K562 (cell line): ENCODE results near the gene RTBDN. TPM values are rescaled to one million over a fixed set of nuclear protein-coding genes. Genes with fewer than 3 reads are reported as not detected.

Experiments
- BRD4 ChIP-seq: fragments of 200-600 bp; sonication (generic); IDR thresholded peaks from 2 replicates; pipeline ENCODE4 v1.6.1; 2017; ENCODE audit warnings: inconsistent platforms
- ETV6 ChIP-seq, 3 experiments: fragments of 150-350 bp in 1 of 3; sonication (generic) in 1 of 3; formaldehyde crosslinking in 1 of 3; IDR thresholded peaks; 2 replicates each; pipeline versions ENCODE4 v1.6.1 to v1.8.0; 2014 to 2022; ENCODE audit warnings: borderline replicate concordance in 2 of 3, low read depth in 2 of 3, antibody characterized with exemption in 1 of 3, low read length in 1 of 3, mild to moderate bottlenecking in 1 of 3, missing genetic modification reagents in 1 of 3
- HES1 ChIP-seq: fragments of 450-650 bp; IDR thresholded peaks from 2 replicates; pipeline ENCODE4 v1.6.1; 2016; ENCODE audit warnings: low read depth, mild to moderate bottlenecking, moderate library complexity
- IRF1 ChIP-seq: sonication (generic); formaldehyde crosslinking; IDR thresholded peaks from 2 replicates; pipeline ENCODE4 v1.8.0; 2022; ENCODE audit warnings: missing genetic modification reagents, mild to moderate bottlenecking, borderline replicate concordance
- MXI1 ChIP-seq: IDR thresholded peaks from 2 replicates; pipeline ENCODE4 v1.6.1; 2011; ENCODE audit warnings: low read depth, mild to moderate bottlenecking, improper control_type of control experiment, low read length
- PRDM10 ChIP-seq: fragments of 450-650 bp; IDR thresholded peaks from 2 replicates; pipeline ENCODE4 v1.6.1; 2018; ENCODE audit not compliant: partially characterized antibody
- ZBTB40 ChIP-seq, 2 experiments: fragments of 450-650 bp in 1 of 2; sonication (generic) in 1 of 2; formaldehyde crosslinking in 1 of 2; IDR thresholded peaks; 2 replicates each; pipeline versions ENCODE4 v1.7.1 to v1.9.0; 2016 to 2022; ENCODE audit warnings: inconsistent platforms in 1 of 2, mild to moderate bottlenecking in 1 of 2, missing genetic modification reagents in 1 of 2
- ZNF121 ChIP-seq: sonication (generic); formaldehyde crosslinking; conservative IDR thresholded peaks from 2 replicates; pipeline ENCODE4 v1.8.0; 2022; ENCODE audit warnings: missing genetic modification reagents
- ZNF224 ChIP-seq: sonication (generic); formaldehyde crosslinking; IDR thresholded peaks from 2 replicates; pipeline ENCODE4 v1.8.0; 2022; ENCODE audit warnings: mild to moderate bottlenecking, missing genetic modification reagents
- ZNF24 ChIP-seq: fragments of 450-650 bp; IDR thresholded peaks from 2 replicates; pipeline ENCODE4 v1.6.1; 2016
- ZNF583 ChIP-seq: fragments of 250-450 bp; sonication (Bioruptor Pico); IDR thresholded peaks from 2 replicates; pipeline ENCODE4 v1.4.0; 2020
- ZSCAN32 ChIP-seq: fragments of 450-650 bp; formaldehyde crosslinking; IDR thresholded peaks from 2 replicates; pipeline ENCODE4 v1.4.0; 2020; ENCODE audit warnings: mild to moderate bottlenecking, moderate library complexity
- polyA plus RNA-seq, 8 experiments: library from polyadenylated mRNA; depleted of rRNA in 4 of 8; stranded (reverse) in 5 of 8; unstranded in 3 of 8; fragments of >200 nt; fragmentation: Nextera tagmentation in 2 of 8; fragmentation: Illumina TruSeq in 1 of 8; extraction: Ambion mirVana in 2 of 8; extraction: Trizol in 1 of 8; gene quantifications; 2 replicates each; pipeline versions ENCODE4 v1.2.1 to v1.2.3, GENCODE V29; 2011 to 2014; ENCODE audit warnings: inconsistent platforms in 1 of 8, missing spikeins in 1 of 8
- total RNA-seq, 7 experiments: library from RNA; depleted of rRNA in 6 of 7; stranded (reverse); fragments of >200 nt in 6 of 7; fragmentation: Illumina TruSeq in 2 of 7; extraction: Trizol in 2 of 7; gene quantifications; 2 replicates each; pipeline versions ENCODE4 v1.2.1 to v1.2.3, GENCODE V29; 2011 to 2021; ENCODE audit warnings: low replicate concordance in 1 of 7

RTBDN gene
- total and polyA plus RNA-seq, 9 of the 15 experiments (the other 6 are each of a cell fraction or from before 2014, with no cell fraction given) = 0.20 to 2.3 (median 0.72) TPM; not detected in 1

GRCh38 chr19:12880551-12881171 lies 46.3 kb upstream of the RTBDN start (continued):
- peak; percentile 30; the same call in 1 of the 2 replicates for TF ChIP-seq ZBTB40 (IDR thresholded peaks at IDR 0.05)
- no peak for TF ChIP-seq ZBTB40 (CRISPR knock-in tag; IDR thresholded peaks at IDR 0.05)
- no peak for TF ChIP-seq ZNF121 (CRISPR knock-in tag)
- 0 out of 2 replicates have a peak, but pooled peaks have one; percentile 12 for TF ChIP-seq IRF1 (CRISPR knock-in tag)
- TF ChIP-seq ZNF583 = no peak
- peak; percentile 96 for TF ChIP-seq PRDM10
- TF ChIP-seq ETV6 (IDR thresholded peaks at IDR 0.05; ENCODE audit: borderline replicate concordance in 1 of 2, low read depth in 2 of 2, low read length in 1 of 2) = no peak
- TF ChIP-seq ETV6 (CRISPR knock-in tag; IDR thresholded peaks at IDR 0.05; ENCODE audit: borderline replicate concordance) = 0 out of 2 replicates have a peak, but pooled peaks have one; percentile 43
- no peak for TF ChIP-seq BRD4
- TF ChIP-seq ZNF224 (CRISPR knock-in tag) = 0 out of 2 replicates have a peak, but pooled peaks have one; percentile 51
- TF ChIP-seq ZNF24 = no peak
- no peak for TF ChIP-seq ZSCAN32 (CRISPR knock-in tag)
- no peak for TF ChIP-seq MXI1
- TF ChIP-seq HES1 = no peak
